NCI-H345 treated with DMSO at 0.1 percent for 48 hours (cell line): ENCODE results near the gene HS3ST3A1.

Source experiments
- DNase-seq: peaks from one replicate; lab custom pipeline; 2025; ENCODE audit not compliant: unreplicated experiment; lab: John Stamatoyannopoulos, UW

HS3ST3A1 gene

DNA sequence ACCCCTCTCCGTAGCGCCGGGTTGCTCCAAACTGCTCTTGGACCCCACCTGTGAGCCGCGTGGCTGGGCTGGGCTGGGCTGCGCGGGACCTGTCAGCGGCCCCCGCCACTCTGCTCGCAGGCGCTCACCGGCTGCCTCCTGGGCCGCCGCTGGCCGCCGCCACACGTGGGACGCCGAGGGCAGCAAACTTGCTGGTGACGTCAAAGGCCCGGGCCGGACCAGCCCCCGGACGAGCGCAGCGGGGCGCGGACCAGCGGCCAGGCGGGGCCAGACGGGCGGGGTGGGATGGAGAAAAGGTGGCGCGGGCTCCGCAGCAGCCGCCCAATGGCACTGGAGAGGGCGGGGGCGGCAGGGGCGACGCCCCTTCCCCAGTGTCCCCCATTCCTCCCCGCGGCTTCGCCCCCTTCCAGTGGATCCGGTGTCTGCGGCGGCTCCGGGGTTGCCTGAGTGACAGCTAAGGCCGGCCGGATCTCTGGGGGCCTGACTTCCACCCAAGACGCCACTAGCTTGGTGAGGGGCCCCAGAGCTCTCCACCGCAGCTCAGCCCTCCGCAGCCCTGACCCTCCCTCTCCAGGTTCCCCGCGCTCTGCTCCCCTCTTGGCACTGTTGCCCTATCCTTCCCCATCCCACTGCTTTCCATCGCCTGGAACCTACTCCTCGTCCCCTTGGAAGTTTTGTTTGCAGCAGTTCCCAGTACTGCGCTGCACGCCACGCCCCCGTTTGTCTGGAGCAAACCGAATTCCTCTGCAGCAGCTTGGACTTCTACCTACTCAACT is at the start of gene HS3ST3A1:
Gene HS3ST3A1, minus strand, starts transcription at position 154 of the 776 bp plus-strand sequence. CDS start 800 bp downstream, outside the sequence.
- DNase-seq: no peak

DNA sequence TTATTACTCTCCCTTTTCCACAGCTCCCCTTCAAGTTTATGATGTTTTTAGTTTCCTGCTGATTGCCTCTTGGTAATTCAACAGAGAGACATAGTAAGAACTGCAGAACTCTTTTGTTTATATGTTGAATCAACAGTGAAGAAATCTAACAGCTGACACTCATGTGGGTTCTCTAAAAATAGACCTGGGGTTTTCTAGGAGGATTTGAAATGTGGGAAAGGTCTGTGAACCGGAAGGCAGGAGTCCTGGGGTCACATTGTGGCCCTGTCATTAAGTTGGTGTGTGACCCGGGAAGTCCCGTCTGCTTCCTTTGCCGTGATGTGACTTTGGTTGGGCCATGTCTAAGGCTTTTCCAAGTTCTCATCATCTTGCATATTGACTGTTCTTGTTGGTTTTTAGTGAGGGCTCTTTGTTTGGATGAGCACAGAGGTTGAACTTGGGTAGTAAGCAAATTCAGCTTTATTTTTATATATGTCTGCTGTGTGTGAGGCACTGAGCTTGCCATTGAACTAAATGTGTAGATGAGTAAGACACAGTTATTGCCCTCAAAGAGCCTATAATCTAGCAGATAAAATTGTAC is 48.5 kb upstream of the HS3ST3A1 start:
- no peak for DNase-seq

DNA sequence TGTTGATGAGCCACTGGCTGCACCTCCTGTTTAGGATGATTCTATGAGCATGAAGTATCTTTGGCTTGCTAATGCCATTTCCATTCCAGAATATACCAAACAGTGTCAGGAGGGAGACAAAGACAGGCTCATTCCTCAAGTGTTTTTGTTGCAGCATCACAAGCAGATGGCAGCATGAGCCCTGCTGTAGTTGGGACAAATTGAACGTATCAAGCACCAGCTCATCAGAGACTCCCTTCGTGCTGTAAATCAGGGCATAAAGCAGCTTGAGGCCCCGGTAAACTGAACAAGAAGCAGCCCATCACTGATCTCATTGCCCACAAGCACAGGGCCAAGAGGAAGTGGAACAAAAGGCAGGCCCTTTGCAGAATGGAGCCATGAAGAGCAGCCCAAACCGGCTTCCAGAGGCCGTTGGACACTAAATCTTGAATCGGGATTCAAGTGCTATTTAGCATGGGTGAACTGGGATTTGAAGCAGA is 45.9 kb upstream of the HS3ST3A1 start:
- DNase-seq: no peak

DNA sequence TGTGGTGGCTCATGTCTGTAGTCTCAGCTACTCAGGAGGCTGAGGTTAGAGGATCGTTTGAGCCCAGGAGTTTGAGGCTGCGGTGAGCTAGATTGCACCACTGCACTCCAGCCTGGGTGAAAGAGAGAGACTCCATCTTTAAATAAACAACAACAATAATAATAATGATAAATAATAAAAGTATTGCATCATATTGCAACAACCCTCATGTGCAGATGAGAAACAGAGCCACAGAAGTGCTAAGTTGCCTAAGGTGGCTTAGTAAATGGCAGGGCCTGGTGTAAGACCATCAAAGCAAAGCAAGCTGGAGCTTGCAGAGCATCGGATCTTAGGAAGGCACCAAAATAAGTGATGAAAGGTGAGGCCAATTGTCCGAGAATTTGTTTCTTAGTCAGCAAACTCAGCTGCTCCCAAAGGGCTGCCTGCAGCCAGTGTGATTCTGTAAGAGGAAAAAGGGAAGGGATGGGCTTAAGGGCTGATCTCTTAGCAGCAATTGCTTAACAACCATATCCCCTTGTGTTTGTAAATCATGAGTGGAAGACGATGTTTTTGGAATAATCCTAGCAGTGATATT is 45.3 kb upstream of the HS3ST3A1 start:
- DNase-seq: no peak

DNA sequence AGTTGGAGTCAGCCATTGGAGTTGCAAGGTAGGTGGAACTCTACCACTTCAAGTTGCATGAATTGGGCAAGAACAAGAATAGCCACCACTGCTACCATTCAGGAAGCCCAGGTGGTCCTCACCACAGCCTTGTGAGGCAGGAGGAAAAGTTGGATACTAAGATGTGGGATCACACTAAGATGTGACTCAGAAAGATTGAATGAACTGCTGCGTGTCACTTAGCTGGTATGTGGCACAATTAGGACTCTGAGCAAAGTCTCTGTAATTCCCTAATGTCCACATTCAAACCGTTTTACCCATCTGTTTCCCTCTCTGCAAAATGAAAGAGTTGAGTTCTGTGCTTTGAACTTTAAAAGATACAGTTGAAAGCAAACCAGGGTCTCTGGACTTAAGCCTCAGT is 44.7 kb upstream of the HS3ST3A1 start:
- no peak for DNase-seq

DNA sequence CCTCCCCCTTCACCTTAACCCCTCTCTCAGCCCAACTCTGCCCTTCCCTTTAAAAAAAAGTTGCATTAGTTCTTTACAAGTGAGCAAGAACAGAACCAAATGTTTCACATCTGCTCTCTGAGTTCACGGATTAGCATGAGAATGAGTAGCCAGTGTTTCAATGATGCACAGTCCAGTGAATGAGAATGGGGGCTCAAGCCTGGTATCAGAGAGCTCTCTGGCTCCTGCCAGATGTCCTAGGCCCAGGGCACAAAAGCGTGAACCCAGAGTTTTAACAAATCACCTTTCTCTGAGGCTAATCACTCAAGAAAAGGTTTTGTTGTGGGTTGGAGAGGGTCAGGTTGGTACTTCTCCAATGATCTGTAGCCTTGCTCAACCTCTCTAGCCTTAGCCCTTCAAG is 41.5 kb upstream of the HS3ST3A1 start:
- DNase-seq: no peak

DNA sequence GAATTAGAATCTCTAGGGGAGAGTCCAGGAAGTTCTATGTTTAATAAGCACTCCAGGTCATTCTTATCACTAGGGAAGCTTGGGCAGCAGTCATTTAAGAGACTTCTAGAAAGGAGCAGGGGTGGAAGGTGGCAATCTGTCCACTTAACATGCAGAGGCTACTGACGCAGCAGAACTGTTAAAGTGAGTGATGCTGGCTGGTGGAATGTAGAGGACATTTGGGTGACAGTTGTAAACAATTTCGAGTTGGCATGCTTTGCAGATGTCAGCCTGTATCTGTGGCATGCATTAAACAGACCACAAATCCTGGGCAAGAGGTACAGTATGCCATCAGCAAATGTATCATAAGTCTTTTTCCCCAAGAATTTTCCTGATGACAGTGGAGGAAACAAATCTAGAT is 40.5 kb upstream of the HS3ST3A1 start:
- no peak for DNase-seq

DNA sequence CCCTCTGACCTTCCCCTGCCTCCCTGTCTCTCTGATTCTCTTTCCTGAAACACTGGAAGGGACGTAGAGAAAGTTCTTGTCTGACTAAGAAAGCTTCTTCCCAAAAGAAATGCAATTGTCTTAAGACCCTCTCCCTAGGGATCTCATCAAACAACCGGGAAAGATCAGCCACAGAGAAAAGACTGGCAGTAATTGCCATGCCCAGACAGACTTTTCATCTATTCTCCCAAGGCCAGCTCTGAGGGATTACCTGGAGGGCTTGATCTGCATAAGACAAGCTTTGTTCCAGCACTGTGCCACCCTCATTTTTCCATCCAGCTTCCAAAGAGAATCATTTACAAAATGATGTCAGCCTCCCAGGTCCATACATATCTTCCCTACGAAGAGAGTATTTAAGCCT is 38.8 kb upstream of the HS3ST3A1 start:
- no peak for DNase-seq

DNA sequence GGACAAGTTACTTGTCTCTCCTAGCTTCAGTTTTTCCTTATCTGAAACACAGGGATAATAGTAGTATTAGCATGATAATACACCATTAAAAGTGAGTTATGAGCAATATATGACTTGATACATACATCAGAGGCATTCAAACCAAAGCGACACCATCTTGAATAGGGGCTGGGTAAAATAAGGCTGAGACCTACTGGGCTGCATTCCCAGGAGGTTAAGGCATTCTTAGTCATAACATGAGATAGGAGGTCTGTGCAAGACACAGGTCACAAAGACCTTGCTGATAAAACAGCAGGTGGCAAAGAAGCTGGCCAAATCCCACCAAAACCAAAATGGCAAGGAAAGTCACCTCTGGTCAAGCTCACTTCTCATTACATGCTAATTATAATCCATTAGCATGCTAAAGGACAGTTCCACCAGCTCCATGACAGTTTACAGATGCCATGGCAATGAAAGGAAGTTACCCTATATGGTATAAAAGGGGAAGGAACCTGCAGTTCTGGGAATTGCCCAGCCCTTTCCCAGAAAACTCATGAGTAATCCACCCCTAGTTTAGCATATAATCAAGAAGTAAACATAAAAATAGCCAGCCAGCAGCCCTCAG is 37.2 kb upstream of the HS3ST3A1 start:
- no peak for DNase-seq

DNA sequence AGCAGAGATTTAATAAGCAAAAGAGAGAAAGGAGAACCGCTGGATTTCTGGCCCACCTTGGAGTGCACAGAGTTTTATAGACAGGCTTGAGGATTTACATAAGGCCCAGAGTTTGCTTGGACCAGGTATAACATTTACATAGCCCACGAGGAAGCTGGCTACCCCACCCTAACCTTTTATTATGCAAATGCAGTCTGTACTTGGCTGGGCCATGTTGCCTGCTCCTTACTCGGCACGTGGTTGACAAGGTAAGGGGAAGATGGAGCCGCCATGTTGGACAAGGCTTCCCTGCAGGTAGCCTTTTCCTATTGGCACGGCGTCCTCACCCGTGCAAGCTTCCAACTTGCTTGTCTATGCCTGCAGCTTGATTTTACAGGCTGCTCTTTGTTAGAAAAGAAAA is 35.2 kb upstream of the HS3ST3A1 start:
- DNase-seq: no peak

DNA sequence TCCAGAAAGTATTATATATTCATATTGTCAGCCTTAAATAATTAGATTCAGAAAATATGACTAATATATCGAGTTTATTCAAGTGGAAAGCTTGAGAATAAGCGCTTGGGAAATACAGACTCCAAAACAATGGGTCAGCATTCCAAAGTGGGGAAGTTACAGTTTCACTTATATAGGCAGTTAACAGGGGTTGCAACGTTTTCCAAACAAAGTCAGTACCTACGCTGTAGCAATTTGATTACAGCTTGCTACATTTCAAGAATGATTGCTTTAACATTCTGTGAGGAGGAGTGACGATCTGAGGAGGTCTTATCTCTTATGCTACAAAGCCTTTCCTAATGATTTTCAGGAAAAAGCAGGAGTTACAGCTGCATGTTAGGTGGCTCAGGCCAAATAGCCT is 34.2 kb upstream of the HS3ST3A1 start:
- DNase-seq: no peak

DNA sequence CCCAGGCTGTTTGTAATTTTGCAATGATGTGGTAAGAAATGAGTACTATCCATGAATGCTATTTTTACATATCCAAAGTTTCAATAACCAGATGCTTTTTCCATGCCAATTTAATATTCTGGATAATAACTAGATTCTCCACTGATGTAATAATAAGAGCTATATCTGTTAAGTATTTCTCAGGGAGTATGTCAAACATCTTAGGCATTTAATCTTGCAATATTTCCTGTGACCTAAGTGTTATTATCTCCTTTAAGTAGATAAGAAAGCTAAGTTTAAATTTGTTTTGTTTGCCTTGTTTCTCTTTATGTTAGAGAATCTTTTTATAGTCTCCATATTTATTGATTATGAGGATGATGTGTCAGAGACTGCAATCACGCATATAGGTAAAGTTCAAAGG is 32.3 kb upstream of the HS3ST3A1 start:
- no peak for DNase-seq

DNA sequence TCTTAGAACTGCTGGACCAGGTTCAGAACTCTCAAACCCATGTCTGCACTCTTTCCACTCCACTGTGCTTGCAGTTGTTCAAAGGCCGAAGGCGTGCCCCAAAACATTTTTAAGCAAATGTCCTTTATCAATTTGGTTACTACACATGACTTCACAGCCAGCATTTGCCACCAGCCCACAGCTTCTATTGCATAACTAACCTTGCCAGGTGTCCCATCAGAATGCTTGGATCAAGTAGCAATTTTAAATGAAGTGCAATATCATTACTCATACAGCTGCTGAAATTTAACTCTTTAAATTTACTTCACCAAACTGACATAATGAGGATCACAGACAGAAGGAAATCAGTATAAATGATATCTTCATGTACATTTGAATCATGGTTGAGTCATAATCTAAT is 29.8 kb upstream of the HS3ST3A1 start:
- DNase-seq: no peak

DNA sequence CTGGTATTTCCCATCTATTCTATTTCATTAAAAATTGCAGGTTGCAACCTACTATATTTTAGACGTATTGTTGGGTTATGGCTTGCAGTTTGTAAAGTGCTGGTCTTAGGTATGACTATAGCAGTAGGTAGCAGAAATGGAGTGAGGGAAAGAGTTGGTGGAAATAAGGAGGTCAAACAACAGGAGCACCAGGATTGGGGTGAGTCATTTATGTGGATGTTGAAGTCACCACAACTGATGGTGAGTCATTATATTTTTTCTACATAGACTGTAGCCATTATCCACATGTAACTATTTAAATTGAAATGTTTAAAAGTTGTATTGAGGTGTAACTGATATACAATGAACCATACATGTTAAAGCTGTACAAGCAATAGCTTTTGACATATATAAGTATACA is 25.0 kb upstream of the HS3ST3A1 start:
- no peak for DNase-seq

DNA sequence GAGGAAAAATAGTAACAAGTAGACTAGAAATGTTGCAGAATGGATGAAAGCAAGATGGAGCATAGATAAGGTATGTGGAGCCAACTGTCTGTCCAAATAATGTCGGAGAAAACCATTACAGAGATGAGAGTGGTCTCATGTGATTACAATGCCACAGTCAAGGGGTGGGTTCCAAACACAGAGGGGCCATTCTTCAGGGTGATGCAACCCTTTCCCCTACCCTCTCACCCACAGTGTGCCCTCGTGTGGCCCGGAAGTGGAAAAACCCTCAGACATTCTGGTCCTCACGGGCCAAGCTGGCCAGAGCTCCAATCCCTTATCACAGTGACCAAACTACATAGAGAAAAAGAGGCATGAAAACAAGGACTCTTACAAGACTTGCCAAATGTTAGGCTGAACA is 17.7 kb upstream of the HS3ST3A1 start:
- DNase-seq: no peak

DNA sequence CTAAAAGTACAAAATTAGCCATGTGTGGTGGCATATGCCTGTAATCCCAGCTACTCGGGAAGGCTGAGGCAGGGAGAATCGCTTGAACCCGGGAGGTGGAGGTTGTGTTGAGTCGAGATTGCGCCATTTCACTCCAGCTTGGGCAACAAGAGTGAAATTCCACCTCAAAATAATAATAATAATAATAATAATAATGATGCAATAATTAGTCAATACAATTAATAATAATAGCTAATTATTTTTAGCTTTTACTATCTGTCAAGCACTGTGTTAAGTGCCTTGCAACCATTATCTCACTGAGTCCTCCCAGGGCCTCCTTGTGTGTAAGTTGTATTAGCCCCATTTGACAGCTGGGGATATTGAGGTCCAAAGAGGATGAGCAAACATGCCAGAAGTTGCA is 14.3 kb upstream of the HS3ST3A1 start:
- DNase-seq: no peak

DNA sequence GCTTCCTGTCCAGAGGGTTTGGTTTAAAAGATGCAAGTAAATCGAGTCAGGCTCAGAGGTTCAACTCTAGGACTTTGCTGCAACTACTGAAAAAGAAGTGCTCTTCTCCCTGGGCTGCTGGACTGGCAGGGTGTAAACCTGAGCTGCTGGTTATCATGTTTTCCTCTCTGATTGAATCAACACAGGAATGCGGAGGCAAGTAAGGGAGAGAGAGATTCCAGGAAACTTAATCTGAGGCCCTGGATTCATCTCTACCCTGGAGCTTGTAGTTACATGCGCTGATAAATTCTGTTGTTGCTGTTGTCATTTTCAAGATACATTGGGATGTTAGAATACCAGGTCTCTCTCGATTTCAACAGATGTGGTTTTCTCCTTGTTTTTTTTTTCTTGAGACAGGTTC is 8.2 kb upstream of the HS3ST3A1 start:
- DNase-seq: no peak

DNA sequence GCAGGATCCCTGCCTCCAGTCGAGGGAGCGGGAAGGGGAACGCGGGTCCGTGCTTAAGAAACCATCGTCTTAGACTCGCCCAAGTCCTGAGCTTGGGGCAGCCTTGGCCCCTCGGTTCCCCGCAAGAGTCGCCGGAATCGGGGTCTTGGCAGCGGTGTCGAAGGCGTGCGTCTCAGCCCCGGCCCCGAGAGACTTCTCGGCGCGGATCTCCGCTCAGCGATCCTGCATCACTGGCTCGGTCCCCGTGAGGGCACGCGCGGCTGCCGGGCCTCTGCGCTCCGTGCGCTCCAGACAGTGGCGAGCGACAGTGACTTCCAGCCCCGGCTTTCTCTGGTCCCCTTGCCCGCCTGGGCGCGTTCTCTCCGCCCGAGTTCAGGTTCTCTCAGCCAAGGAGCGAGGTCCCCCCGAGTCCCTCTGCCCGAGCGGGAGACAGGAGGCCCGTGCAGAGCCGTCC is 380 bp downstream of the HS3ST3A1 start:
- DNase-seq: no peak

DNA sequence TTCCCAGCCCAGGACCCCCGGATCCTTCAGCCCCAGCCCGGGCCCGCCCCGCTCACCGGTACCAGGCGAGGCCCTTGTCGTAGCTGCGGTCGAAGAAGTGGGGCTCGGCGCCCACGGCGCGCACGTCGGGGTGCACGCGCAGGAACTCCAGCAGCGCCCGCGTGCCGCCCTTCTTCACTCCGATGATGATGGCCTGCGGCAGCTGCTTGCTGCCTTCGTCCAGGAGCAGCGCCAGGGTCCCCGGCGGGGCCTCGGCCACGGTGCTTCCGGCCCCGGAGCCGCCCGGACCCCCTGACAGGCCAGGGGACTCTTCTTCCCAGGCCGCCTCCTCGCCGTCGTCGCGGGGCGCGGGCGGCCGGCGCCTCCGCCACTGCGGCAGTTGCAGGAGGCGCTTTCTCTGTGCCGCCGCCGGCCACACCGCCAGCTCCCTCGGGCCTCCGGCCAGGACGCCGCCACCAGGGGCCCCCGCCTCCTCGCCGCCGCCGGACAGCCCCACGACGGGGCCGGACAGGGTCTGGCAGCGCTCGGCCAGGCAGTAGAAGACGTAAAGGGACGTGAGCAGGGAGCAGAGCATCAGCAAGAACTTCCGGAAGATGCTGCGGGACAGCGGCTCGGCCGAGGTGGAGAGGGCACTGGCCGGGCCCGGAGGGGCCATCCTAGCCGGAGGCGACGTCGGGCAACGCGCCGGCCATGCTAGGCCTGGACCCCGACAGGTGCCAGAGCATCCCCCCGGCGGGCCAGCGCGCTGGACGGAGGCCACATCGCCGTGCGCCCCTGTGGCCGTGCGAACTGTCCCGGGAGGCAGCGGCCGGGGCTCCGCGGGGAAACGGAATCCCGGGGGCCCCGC is 1.0 kb downstream of the HS3ST3A1 start:
- no peak for DNase-seq

DNA sequence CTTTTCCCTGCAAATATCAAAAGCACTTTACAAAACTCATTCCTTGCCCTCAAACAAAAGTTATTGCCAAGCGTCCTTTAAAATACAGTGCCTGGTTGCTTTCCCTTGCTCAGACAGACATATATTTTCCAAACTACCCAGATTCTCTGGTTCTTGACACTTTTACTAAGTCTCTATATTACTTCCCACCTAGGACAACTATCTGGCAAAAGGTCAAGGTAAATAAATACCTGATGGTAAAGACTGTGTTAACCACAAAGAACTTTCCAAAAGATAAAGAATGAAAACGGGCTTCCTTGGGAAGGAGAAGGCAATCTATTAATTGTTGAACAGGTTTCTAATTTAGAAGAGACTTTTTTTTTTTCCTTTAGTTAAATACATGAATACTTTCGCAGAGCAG is 1.9 kb downstream of the HS3ST3A1 start:
- no peak for DNase-seq

DNA sequence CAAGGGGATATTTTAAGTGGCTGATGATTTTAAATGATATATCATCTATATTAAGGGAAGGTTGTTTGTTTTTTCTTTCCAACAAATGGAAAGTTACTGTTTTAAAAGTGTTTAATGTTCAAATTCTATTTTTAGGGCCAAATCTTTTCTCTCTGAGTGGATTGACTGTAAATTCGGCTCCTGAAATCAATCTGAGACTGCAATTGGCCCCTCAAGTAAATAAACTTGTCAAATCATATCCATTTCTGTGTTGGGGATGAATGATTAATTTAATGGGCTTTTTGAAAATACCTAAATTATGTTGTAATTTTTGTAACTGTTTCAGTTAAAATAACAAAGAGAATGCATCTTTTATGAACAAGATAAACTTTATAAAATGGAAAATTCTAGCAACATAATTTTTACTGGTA is 2.6 kb downstream of the HS3ST3A1 start:
- DNase-seq: no peak
